GM18951 (cell line): ENCODE data around the gene DHRS2.
"Not testable (repeated sequence)": the region's sequence is repeated elsewhere in the genome, so short reads cannot be mapped to it uniquely, and the experiment has no call there.

Experiments
- POLR2A ChIP-seq: IDR thresholded peaks from 4 replicates; pipeline ENCODE4 v1.6.1; 2011; ENCODE audit warnings: mild to moderate bottlenecking; ENCODE audit not compliant: insufficient read length, insufficient read depth; ENCODE audit errors: extremely low read depth
- in situ Hi-C: fragments of 300-500 bp; cut with MboI; formaldehyde crosslinking; loops from one replicate; pipeline ENCODE4 v1.12.0; 2022; ENCODE audit warnings: low sequenced_read_pairs, mixed read lengths, inconsistent platforms; ENCODE audit not compliant: unreplicated experiment

DHRS2 gene

DNA sequence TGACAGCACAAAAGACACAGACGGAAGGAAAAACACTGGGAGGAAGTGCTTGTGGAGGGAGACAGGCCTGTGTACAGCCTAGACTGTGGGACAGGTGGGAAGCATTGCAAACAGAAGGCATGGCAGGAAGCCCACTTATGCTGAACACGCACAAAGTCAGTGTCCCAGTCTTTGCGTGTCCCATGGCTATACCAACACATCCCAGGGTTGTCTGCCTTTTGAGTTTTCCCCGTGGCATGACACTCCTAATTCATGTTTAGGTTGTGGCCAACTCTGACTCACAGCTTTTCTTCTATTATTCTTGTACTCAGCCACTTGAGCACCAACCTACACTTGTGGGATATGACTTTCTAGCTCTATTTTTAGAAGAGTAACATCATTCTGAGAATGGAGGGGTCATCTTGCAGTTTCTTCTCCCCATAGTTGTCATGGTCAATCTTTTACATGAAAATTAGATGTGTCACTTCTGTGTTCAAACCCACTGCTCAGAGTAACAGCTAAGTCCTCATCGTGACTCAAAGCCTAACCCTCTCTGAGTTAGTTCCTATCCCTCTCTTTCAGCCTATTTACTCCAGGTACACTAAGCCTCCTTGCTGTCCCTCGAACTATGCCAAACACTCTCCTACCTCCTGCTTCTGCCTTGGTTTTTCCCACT is 30.1 kb upstream of the DHRS2 start:
- in situ Hi-C loops, result no loop called here
- TF ChIP-seq POLR2A, result no peak

DNA sequence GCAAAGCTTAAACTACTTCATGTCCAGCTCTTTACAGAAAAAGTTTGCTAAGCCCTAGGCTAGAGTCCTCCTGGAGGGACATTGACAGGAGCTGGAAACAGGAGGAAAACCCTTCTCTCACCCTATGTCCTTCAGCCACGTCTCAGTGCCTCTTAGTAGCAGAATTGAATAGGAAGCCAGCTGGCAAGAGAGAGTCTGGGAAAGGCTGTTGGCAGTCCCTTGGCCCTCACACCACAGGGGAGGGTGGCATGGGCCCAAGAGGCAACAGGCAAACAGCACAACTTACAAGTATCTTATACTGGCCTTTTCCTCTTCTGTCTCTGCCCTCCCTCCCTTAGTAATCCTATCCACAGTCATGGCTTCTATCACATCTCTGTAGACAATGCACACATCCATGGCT is 27.7 kb upstream of the DHRS2 start:
- TF ChIP-seq POLR2A, result no peak
- in situ Hi-C loops, result no loop called here

DNA sequence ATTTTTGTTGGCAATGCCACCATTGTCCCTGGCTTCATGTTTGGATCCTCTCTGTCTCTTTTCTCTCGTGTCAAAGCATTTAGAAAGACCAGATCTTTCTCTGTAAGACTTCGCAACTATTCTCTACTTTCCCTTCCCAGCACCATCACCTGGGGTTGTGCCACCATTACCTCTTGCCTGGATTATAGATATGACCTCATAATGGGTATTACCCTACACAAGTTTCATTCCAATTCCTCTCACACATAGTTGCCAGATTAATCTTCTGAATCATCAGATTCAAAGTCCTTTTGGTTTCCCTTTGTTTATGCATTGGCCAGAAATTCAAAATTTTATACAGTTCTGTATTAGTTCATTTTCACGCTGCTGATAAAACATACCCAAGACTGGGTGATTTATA is 27.2 kb upstream of the DHRS2 start:
- in situ Hi-C loops, result no loop called here
- TF ChIP-seq POLR2A, result no peak

DNA sequence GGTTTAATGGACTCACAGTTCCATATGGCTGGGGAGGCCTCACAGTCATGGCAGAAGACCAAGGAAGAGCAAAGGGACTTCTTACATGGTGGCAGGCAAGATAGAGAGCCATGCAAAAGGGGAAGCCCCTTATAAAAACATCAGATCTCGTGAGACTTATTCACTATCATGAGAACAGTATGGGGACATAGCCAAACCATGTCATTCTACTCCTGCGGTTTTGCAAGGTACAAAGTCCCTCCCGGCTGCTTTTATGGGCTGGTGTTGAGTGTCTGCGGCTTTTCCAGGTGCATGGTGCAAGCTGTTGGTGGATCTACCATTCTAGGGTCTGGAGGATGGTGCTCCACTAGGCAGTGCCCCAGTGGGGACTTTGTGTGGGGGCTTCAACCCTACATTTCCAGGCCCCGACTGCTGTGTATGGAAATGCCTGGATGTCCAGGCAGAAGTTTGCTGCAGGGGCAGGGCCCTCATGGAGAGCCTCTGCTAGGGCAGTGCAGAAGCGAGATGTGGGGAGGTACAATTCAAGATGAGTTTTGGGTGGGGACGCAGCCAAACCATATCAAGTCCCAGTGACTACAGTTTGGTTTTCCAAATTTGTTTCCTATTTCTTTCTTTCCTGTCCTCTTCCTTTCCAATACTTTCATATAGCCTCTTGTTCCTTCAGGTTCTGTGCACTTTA is 26.6 kb upstream of the DHRS2 start:
- in situ Hi-C loops, result not testable (repeated sequence)

GRCh38 chr14:23610090-23610814 is 25.9 kb upstream of the DHRS2 start:
- in situ Hi-C loops, result no loop called here
- TF ChIP-seq POLR2A, result no peak

GRCh38 chr14:23610815-23611289 is 25.3 kb upstream of the DHRS2 start:
- no peak for TF ChIP-seq POLR2A
- in situ Hi-C loops, result no loop called here

GRCh38 chr14:23612354-23612732 is 23.8 kb upstream of the DHRS2 start:
- in situ Hi-C loops, result no loop called here
- no peak for TF ChIP-seq POLR2A

- in situ Hi-C loops, result no loop called here
- no peak for TF ChIP-seq POLR2A
These were observed 23.4 kb upstream of the DHRS2 start for GRCh38 chr14:23612802-23613201.

DNA sequence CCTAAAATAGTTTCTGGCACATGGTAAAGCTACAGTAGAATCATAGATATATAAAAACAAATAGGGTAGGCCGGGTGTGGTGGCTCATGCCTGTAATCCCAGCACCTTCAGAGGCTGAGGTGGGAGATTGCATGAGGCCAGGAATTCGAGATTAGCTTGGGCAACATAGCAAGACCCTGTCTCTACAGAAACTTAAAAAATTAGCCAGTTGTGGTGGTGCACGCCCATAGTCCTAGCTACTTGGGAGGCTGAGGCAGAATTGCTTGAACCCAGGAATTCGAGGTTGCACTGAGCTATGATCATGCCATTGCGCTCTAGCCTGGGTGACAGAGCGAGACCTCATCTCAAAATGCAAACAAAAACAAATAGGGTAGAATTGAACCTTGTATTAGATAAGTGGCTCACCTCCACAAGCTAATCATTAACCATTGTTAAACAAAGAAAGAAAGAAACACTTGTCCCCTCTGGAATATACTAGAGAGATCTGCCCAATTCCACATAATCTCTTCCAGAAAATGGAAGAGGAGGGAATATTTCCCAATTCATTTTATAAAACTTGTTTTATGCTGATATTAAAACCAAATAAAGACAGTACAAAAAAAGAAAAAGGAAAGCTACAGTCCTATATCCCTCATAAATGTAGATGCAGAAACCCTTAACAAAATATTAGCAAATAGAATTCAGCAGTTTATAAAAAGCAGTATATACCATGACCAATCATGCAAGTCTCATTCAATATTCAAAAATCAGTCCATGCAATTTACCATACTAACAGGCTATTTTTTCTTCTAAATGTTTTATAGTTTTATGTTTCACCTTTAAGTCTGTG is 22.7 kb upstream of the DHRS2 start:
- in situ Hi-C loops, result no loop called here

GRCh38 chr14:23614395-23614828 is 21.8 kb upstream of the DHRS2 start:
- no peak for TF ChIP-seq POLR2A
- in situ Hi-C loops, result no loop called here

More for the DNA sequence above, 22.7 kb upstream of the DHRS2 start:
- TF ChIP-seq POLR2A, result no peak

GRCh38 chr14:23615856-23616255 is 20.3 kb upstream of the DHRS2 start:
- in situ Hi-C loops, result no loop called here
- no peak for TF ChIP-seq POLR2A

GRCh38 chr14:23617539-23617938 is 18.6 kb upstream of the DHRS2 start:
- no peak for TF ChIP-seq POLR2A
- in situ Hi-C loops, result no loop called here

GRCh38 chr14:23618415-23618988 is 17.7 kb upstream of the DHRS2 start:
- in situ Hi-C loops, result no loop called here
- TF ChIP-seq POLR2A, result no peak
